ENCODE results near the gene LAMTOR5.
A peak's percentile ranks its signal among the peaks of the same experiment; 100 is the strongest.
"Not testable (repeated sequence)": the region's sequence is repeated elsewhere in the genome, so short reads cannot be mapped to it uniquely, and the experiment has no call there.

Gene LAMTOR5

GRCh38 chr1:110420023-110420662 is 12.6 kb upstream of the LAMTOR5 start:
- no peak overlapping the region for H3K4me3 ChIP-seq (ENCODE audit: low read depth, low read length)
- no peak for TF ChIP-seq CTCF (conservative IDR thresholded peaks at IDR 0.05; ENCODE audit: low read depth, low read length)
- no peak for DNase-seq (ENCODE audit: low read depth)

GRCh38 chr1:110418729-110419128 is 11.2 kb upstream of the LAMTOR5 start:
- no peak overlapping the region for H3K4me3 ChIP-seq (ENCODE audit: low read depth, low read length)
- DNase-seq (ENCODE audit: low read depth): no peak
- TF ChIP-seq CTCF (conservative IDR thresholded peaks at IDR 0.05; ENCODE audit: low read depth, low read length): no peak

GRCh38 chr1:110413045-110413444 is 5.6 kb upstream of the LAMTOR5 start:
- DNase-seq (ENCODE audit: low read depth); H3K4me3 ChIP-seq (ENCODE audit: low read depth, low read length): not testable (repeated sequence)

- TF ChIP-seq CTCF (conservative IDR thresholded peaks at IDR 0.05; ENCODE audit: low read depth, low read length): peak; percentile 86
- peak; percentile 85 for DNase-seq (ENCODE audit: low read depth)
- no peak overlapping the region for H3K4me3 ChIP-seq (ENCODE audit: low read depth, low read length)
Measured at GRCh38 chr1:110412576-110412975, 5.1 kb upstream of the LAMTOR5 start.

- no peak overlapping the region for H3K4me3 ChIP-seq (ENCODE audit: low read depth, low read length)
- no peak for TF ChIP-seq CTCF (conservative IDR thresholded peaks at IDR 0.05; ENCODE audit: low read depth, low read length)
Measured at GRCh38 chr1:110411173-110411735, 3.8 kb upstream of the LAMTOR5 start.

GRCh38 chr1:110409316-110409715 is 1.8 kb upstream of the LAMTOR5 start:
- DNase-seq (ENCODE audit: low read depth): no peak
- TF ChIP-seq CTCF (conservative IDR thresholded peaks at IDR 0.05; ENCODE audit: low read depth, low read length): no peak
- no peak overlapping the region for H3K4me3 ChIP-seq (ENCODE audit: low read depth, low read length)

More at GRCh38 chr1:110411173-110411735, 3.8 kb upstream of the LAMTOR5 start:
- DNase-seq (ENCODE audit: low read depth): no peak

- no peak for TF ChIP-seq CTCF (conservative IDR thresholded peaks at IDR 0.05; ENCODE audit: low read depth, low read length)
- H3K4me3 ChIP-seq (ENCODE audit: low read depth, low read length): no peak overlapping the region
- DNase-seq (ENCODE audit: low read depth): no peak
Measured at GRCh38 chr1:110408488-110408887, 994 bp upstream of the LAMTOR5 start.

- peak overlapping the region; percentile 100 for H3K4me3 ChIP-seq (ENCODE audit: low read depth, low read length)
- DNase-seq (ENCODE audit: low read depth): not testable (repeated sequence)
Measured at GRCh38 chr1:110406407-110406806, 1.1 kb downstream of the LAMTOR5 start.
